ENCODE measurements around the gene ANKRD28. TPM values are rescaled to one million over a fixed set of nuclear protein-coding genes. Genes with fewer than 3 reads are reported as not detected.

ANKRD28 gene
- total RNA-seq = 222 and 225 TPM in 2 replicates

DNA sequence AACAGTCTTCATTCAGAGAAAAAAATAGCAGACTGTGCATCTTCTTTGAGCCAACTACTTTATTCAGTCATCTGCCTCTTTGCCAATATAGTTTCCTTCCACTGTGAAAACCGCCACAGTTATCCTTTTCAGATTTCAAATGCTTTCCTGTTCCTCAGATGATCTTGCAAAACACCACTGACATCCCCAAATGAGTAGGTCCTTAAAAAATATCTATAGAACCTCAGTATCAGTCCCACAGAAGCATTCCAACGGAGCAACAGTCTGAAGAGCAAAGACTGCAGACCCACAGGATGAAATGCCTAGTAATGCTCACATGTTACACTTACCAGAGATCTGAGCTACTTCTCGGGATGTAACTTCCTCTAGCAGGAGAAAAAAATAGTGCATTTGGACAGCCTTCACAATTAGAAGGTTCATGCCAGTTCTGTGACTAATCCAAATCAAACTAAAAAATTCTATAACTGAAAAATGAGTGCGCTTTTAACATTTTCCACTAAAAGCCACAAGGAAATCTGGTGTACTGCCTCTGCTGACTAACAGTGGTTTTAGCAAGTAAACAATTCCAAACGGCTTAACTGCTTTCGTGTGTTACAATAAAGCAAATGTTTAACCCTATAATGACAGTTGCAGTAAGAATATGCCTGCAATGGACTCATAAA is at the start of gene ANKRD28:
Gene ANKRD28, minus strand, starts transcription at position 338 of the 662 bp plus-strand sequence. CDS start 1,458 bp downstream, outside the sequence.

Small RNA genes lying within 50 kb of the gene (small RNA-seq; reads per million reads assigned to genes)
- gene MIR3134 = not detected
- gene RN7SL4P = not detected

Other genes starting within 250 kb of the ANKRD28 start
- 22.8 and 25.4 TPM in 2 replicates for gene HACL1, start 196.4 kb downstream of the ANKRD28 start, total RNA-seq
- gene BTD, start 196.2 kb downstream of the ANKRD28 start, total RNA-seq = 11.9 and 15.1 TPM in 2 replicates

Data from subcutaneous preadipocyte (primary cell).